KMS-11 (cell line): ENCODE data around the gene IVD.

Experiments
- H2AFZ ChIP-seq: fragments of 200-600 bp; sonication (generic); 2 replicates; pipeline ENCODE4 v1.6.1; 2016; ENCODE audit warnings: antibody characterized with exemption, mixed run types, low read depth
- H3K27ac ChIP-seq: fragments of 200-600 bp; sonication (generic); 2 replicates; pipeline ENCODE4 v1.6.1; 2016; ENCODE audit warnings: mild to moderate bottlenecking, mixed run types
- H3K27me3 ChIP-seq: fragments of 200-600 bp; sonication (generic); 2 replicates; pipeline ENCODE4 v1.6.1; 2017; ENCODE audit warnings: mild to moderate bottlenecking, low read depth, mixed run types, moderate library complexity; ENCODE audit not compliant: insufficient read depth
- H3K36me3 ChIP-seq: fragments of 200-600 bp; sonication (generic); 2 replicates; pipeline ENCODE4 v1.6.1; 2017; ENCODE audit warnings: mild to moderate bottlenecking, mixed run types; ENCODE audit not compliant: insufficient read depth
- H3K4me1 ChIP-seq: fragments of 200-600 bp; sonication (generic); 2 replicates; pipeline ENCODE4 v1.6.1; 2016; ENCODE audit warnings: mild to moderate bottlenecking, low read depth, mixed run types; ENCODE audit not compliant: poor library complexity, severe bottlenecking
- H3K4me2 ChIP-seq: fragments of 200-600 bp; sonication (generic); 2 replicates; pipeline ENCODE4 v1.7.0; 2016; ENCODE audit warnings: mild to moderate bottlenecking, mixed run types
- H3K4me3 ChIP-seq: fragments of 200-600 bp; sonication (generic); IDR thresholded peaks from 2 replicates; pipeline ENCODE4 v1.6.1; 2017; ENCODE audit warnings: low read depth, low read length, mixed read lengths; ENCODE audit not compliant: insufficient read depth
- H3K79me2 ChIP-seq: fragments of 200-600 bp; sonication (generic); 2 replicates; pipeline ENCODE4 v1.6.1; 2016; ENCODE audit warnings: low read depth, mixed run types; ENCODE audit not compliant: insufficient read depth
- H3K9ac ChIP-seq: fragments of 200-600 bp; sonication (generic); 2 replicates; pipeline ENCODE4 v1.6.1; 2016; ENCODE audit warnings: mild to moderate bottlenecking, mixed run types
- H4K20me1 ChIP-seq: fragments of 200-600 bp; sonication (generic); 2 replicates; pipeline ENCODE4 v1.6.1; 2016; ENCODE audit warnings: mild to moderate bottlenecking, mixed run types; ENCODE audit not compliant: insufficient read depth
- TF ChIP-seq, protein P1 (sequence below): fragments of 200-600 bp; sonication (generic); conservative IDR thresholded peaks from 2 replicates; pipeline ENCODE4 v1.6.1; 2017; ENCODE audit warnings: low read depth, mild to moderate bottlenecking, antibody characterized with exemption, low read length, moderate library complexity, mixed read lengths

Gene IVD

DNA sequence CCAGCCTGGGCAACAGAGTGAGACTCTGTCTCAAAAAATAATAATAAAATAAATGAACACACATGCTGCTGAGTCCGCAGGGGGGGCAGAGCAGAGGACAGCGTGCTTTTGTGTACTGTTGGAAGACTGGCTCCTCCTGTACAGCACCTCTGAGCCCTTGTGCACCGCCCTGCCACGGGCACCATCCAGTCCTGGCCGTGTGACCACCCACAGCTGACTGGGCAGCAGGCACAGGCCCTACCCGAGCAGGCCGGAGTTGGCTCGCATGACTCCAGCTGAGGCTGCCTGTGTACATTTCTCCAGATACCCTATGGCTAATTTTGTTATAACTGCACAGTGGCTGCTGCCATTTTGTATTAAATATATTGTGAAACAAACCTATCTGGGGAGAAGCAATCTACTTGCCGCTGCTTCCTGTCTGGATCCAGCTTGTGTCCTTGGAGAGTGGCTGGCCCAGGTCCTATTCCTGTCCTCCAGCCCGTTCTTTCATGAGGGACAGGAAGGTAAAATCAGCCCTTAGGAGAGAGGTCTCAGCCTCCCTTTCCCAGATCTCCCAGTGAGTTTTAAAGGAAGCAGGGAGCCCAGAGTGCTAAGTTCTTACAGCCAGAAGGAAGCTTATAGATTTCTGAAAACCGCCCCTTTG lies 14.6 kb downstream of the IVD start:
- H3K79me2 ChIP-seq, result no peaks in the 10 kb centered on the region
- no peak overlapping the region for H3K4me3 ChIP-seq
- TF ChIP-seq, protein P1, sequence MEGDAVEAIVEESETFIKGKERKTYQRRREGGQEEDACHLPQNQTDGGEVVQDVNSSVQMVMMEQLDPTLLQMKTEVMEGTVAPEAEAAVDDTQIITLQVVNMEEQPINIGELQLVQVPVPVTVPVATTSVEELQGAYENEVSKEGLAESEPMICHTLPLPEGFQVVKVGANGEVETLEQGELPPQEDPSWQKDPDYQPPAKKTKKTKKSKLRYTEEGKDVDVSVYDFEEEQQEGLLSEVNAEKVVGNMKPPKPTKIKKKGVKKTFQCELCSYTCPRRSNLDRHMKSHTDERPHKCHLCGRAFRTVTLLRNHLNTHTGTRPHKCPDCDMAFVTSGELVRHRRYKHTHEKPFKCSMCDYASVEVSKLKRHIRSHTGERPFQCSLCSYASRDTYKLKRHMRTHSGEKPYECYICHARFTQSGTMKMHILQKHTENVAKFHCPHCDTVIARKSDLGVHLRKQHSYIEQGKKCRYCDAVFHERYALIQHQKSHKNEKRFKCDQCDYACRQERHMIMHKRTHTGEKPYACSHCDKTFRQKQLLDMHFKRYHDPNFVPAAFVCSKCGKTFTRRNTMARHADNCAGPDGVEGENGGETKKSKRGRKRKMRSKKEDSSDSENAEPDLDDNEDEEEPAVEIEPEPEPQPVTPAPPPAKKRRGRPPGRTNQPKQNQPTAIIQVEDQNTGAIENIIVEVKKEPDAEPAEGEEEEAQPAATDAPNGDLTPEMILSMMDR, result no peak
- H4K20me1 ChIP-seq, result no peaks in the 10 kb centered on the region
- no peaks in the 10 kb centered on the region for H3K27me3 ChIP-seq
- no peak overlapping the region for H3K4me2 ChIP-seq
- H2AFZ ChIP-seq, result no peak overlapping the region
- H3K27ac ChIP-seq, result no peak overlapping the region
- H3K36me3 ChIP-seq, result no peaks in the 10 kb centered on the region
- no peak overlapping the region for H3K9ac ChIP-seq
- H3K4me1 ChIP-seq, result no peaks in the 10 kb centered on the region

DNA sequence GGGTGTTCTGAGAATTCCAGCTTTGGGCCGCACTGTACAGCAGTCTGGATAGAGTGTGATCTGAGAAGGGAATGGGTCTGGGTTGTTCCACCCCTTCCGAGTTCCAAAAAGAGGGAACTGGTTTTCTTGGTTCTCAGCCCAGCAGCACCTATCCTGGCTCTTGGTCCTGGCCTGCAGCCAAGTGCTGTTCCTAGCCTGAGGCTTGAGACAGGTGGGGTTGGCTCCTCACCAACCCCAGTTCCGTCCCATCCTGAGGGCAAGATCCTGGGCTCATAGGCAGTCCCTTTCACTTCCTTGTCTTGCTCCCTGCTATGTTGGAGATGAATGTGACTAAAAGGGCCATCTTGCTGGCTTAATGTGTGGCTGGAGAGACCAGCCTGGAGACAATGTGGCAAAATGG lies 15.2 kb downstream of the IVD start:
- Histone ChIP-seq H3K4me3 (no peak overlapping the region), H3K27me3 (no peaks in the 10 kb centered on the region), H2AFZ (no peak overlapping the region), H3K27ac (no peak overlapping the region), H3K36me3 (no peaks in the 10 kb centered on the region), H3K4me1 (no peaks in the 10 kb centered on the region), H3K79me2 (no peaks in the 10 kb centered on the region), H4K20me1 (no peaks in the 10 kb centered on the region), H3K4me2 (no peak overlapping the region), H3K9ac (no peak overlapping the region)
- TF ChIP-seq, protein P1, result no peak

DNA sequence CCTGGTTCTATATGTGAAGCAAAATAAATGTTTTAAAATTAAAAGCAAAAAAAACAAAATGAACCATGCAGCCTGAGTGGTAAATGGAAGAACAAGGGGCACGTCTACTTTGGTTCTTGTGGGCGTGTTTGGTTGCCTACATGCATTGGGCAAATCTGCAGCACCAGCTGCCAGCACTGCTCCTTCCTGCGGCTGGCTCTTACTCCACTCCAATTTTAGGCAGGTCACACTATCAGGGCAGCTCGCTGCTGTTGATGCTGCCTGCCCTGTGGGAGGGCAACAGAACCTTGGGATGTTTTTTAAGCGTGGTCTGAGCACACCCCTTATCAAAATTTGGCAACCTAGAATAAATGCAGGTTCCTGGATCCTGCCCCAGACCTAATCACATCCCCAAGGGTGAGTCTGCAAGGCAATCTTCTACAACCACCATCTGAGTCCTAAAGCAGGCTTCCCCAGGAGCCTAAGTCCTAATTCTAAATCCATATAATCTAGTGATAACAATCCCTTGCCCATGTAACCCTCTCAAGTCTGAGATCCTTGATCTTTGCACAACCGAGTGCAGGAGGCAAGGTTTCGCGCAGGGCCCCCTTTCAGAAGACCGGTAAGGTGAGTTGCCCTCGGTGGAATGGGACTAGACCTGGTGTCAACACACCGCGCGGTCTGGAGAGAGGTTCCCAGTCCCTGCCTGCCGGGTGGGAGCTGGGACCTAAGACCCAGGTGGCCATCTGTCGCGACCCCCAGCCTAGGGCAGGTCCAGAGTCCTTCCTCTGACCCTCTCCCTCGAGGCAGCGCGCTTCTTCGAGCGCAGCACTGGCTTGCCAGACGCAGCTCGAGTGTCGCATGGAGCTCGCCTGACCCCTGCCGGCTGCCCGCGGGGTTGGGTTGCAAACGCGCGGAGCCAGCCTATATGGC lies 15.9 kb downstream of the IVD start:
- Histone ChIP-seq H3K79me2 (no peaks in the 10 kb centered on the region), H3K27ac (no peak overlapping the region), H3K9ac (no peak overlapping the region), H2AFZ (no peak overlapping the region), H4K20me1 (no peaks in the 10 kb centered on the region), H3K4me3 (no peak overlapping the region), H3K27me3 (no peaks in the 10 kb centered on the region), H3K4me2 (no peak overlapping the region), H3K4me1 (no peaks in the 10 kb centered on the region), H3K36me3 (no peaks in the 10 kb centered on the region)
- TF ChIP-seq, protein P1, result no peak

DNA sequence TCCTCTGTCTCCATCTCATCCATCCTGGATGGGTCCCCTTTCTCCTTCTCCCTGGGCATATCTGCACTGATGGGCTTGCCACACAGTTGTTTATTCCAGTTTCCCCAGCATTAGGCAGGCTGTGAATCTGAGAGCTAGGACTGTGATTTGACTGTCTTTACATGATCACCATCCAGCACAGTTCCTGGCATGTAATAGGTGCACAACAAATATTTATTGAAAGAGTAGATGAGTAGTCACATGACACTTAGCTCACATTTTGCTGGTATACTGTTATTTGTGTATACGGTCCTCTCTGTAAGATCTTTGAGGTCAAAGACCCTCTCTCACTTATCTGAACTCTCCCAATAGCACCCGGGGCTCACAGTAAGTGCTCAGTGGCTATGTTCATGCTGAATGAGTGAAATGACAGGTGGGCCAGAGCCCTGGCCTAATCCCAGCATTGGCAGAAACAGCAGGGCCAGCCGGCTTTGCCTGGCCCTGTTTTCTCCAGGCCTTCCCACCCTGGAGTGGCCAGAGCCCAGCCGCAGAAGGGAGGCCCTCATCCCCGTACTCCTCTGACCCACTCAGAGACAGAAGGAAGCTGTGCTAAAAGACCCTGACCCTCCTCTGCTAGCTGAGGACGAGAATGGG lies 19.0 kb downstream of the IVD start:
- TF ChIP-seq, protein P1, result no peak
- no peak overlapping the region for H2AFZ ChIP-seq
- H3K9ac ChIP-seq, result no peak overlapping the region
- H3K4me2 ChIP-seq, result no peak overlapping the region
- H3K79me2 ChIP-seq, result no peaks in the 10 kb centered on the region
- no peaks in the 10 kb centered on the region for H3K36me3 ChIP-seq
- H3K4me3 ChIP-seq, result no peak overlapping the region
- H4K20me1 ChIP-seq, result no peaks in the 10 kb centered on the region
- no peak overlapping the region for H3K27ac ChIP-seq
- H3K27me3 ChIP-seq, result no peaks in the 10 kb centered on the region
- H3K4me1 ChIP-seq, result no peaks in the 10 kb centered on the region
